ENCODE results near the gene CEP164. TPM values are rescaled to one million over a fixed set of nuclear protein-coding genes. Genes with fewer than 3 reads are reported as not detected.

The CEP164 gene
- total RNA-seq, 1 experiment from 2014 or later = 16.5 TPM

DNA sequence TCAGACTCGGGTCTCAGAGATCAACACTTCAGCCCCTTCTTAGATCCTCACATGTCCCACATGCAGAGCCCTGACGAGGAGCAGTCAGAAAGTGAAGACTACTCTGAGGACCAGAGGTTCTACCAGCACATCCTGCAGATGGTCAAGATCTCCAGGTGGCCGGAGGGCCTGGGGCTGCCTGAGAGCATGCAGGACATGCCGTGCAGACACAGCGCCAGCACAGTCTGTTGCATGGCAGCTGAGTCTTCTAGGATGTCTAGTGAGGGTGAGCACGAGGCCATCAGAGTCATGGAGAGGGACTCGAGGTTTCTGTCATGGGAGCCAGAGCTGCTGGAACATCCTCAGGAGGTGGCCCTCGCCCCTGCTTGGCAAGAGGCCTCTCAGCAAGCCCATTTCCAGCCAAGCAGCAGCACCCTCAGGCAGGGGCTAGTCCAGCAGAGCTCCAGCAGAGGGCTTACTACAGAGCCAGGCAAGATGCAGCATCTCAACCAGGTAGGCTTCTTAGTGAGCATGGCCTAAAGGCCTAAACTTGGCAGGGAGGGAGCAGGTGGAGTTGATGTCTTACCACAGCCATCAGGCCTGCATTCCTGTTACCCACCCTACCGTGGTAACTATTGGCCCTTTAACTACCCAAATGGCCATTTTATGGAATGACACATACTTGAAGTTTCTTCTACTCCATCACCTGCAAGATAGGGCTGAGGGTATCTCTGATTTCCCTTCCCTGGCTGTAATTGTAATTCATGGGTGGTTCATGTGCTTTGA lies 28.7 kb downstream of the CEP164 start:
- no peak for DNase-seq (ENCODE audit: low spot score)

DNA sequence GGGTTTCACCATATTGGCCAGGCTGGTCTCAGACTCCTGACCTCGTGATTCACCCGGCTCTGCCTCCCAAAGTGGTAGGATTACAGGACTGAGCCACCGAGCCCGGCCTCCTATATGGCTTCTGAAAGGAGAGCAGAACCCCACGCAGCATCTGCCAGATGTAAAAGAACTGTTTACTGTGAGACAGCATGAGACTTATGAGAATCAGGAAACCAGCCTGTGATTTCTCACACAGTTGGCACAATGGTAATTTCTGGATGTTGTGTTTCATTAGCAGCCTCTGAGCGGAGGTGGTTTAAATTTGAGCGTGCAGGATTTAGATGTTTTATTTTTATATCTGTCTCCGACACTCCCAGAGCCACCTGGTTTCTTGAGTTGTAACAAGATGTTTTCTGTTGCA lies 33.8 kb downstream of the CEP164 start:
- DNase-seq (ENCODE audit: low spot score) = no peak

DNA sequence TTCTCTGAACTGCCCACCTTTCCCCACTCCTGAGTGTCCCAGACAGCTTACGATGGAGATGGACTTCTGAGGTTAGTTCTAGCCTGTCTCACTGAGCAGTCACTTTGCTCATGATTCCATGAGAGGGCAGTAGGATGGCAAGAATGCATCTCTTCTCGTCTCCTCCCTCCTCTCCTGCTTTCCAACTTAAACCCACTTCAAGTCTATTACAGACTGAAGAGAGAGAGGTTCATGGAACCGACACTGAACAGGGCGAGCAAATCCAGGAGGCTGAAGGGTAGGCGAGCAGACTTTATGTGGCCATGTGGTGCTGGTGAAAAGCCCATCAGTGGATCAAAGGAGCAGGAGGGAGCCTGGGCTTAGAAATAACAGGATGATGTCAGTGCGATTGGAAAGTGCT lies 38.6 kb downstream of the CEP164 start:
- DNase-seq (ENCODE audit: low spot score) = no peak

DNA sequence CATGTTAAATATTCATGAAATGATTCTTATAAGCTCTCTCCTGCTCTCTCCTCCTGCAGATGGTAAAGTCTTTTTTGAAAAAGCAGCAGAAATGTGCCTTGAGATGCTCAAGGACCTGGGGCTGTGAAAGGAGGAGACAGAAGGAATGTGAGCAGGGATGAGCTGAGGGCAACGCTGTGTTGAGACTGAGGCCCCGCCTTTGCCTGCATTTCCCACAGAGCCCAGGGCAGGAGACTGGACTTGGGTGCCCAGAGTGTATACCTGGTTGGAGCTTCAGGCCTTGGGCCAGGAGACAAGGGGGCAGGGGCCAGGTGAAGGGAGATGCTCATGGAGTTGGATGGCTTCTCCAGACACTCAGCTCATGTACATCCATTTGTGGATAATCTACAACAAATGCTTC lies 39.2 kb downstream of the CEP164 start:
- no peak for DNase-seq (ENCODE audit: low spot score)

DNA sequence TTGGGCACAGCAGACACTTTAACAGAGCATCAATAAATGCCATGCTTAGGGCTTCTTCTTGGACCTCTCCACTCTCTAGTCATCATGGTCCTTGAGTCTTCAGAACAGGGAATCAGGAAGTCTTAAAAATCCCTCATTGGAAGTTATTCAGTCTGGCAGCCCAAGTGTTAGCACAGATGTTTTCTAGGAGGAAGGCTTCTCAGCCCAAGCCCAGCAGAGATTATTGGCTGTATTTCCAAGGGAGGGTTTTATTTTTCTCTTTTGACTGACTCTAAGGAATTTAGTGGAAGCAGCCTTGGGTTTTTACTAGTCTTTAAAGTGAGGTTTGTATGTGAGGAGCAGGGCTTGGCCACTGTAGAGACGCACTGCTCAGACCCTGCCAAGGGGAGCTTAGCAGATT lies 41.9 kb downstream of the CEP164 start:
- no peak for DNase-seq (ENCODE audit: low spot score)

DNA sequence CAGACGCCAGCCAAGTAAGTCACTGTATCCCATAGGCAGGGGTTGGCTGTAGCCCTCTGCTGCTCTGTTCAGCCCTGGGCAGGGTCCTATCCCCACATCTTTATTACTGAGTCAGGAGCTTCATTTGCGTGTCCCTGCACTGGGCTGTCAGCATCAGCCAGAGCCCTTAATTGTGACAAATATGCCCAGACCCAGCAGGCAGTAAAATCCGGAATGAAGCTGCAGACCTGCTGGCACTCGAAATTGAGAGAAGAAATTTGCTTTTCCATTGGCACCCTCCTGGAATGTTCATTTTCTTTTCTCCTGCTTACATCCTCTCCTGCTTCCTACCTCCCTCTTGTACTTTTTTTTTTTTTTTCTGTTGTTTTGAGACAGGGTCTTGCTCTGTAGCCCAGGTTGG lies 43.8 kb downstream of the CEP164 start:
- no peak for DNase-seq (ENCODE audit: low spot score)

DNA sequence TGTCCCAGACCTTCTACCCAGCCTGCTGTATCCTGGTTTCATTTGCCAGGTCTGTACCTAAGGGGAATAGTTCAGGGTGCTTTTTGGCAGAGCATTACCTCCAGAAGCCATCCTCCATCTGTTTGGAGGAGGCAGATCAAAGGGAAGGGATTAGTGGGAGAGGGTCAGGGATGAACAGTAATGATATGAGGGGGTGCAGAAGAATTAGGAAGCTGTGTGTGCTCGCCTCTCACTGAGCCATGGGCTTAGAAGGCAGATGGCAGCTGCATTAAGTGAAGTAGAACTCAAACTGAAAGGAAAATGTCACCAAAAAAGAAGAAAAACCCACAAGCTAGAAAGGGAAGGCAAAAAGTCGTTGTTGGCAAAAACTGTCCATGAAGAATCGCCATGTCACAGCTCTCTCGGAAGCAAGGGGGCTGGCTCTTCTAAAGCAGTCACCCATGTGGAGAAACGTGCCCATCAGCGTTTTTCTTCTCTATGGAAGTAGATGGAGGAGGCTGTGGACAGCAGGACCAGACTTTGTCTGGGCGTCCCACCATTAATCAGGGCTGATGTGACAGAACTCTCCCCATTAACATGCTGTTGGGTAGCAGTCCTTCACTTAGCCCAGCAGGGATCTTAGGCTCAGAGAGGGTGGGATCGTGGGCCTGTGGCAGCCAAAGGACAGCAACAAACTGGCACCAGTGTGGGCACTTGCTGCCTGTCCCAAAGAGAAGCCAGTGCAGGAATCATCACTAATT lies 46.8 kb downstream of the CEP164 start:
- DNase-seq (ENCODE audit: low spot score) = no peak

DNA sequence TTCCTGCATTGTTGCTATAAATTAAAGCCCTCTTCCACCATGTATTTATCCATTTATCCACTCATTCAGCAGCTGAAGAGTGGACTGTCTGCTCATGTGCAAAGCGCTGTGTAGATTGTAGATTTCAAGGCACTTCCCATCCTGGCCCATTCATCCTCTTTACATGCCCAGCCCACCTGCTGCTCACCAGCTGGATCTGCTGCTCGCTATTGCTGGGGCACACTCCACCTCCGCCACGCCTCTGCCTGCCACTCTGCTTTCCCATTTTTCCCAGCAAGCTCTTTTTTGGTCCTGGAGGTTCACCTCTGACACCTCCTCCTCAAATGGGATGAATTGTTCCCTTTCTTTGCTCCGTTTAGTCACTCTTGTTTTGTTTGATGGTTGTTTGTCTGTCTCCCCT lies 48.3 kb downstream of the CEP164 start:
- no peak for DNase-seq (ENCODE audit: low spot score)

DNA sequence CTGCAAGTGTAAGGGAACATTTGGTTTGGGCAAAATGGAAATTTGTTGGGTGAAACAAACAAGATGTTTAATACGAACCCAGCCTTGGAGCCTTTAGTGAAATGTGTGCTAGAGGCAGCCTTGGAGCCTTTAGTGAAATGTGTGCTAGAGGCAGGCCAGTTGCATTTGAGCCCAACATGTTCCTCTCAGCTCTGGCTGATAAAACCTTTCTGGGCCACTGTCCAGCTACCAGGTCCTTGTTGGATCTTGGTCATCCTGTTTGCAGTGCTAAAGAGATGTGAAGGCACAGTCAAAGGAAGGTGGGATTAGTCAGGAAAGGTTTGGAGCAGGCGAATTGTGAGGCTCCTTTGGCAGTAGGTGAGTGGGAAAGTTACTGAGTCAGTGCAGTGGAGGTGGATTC lies 48.9 kb downstream of the CEP164 start:
- DNase-seq (ENCODE audit: low spot score) = no peak

DNA sequence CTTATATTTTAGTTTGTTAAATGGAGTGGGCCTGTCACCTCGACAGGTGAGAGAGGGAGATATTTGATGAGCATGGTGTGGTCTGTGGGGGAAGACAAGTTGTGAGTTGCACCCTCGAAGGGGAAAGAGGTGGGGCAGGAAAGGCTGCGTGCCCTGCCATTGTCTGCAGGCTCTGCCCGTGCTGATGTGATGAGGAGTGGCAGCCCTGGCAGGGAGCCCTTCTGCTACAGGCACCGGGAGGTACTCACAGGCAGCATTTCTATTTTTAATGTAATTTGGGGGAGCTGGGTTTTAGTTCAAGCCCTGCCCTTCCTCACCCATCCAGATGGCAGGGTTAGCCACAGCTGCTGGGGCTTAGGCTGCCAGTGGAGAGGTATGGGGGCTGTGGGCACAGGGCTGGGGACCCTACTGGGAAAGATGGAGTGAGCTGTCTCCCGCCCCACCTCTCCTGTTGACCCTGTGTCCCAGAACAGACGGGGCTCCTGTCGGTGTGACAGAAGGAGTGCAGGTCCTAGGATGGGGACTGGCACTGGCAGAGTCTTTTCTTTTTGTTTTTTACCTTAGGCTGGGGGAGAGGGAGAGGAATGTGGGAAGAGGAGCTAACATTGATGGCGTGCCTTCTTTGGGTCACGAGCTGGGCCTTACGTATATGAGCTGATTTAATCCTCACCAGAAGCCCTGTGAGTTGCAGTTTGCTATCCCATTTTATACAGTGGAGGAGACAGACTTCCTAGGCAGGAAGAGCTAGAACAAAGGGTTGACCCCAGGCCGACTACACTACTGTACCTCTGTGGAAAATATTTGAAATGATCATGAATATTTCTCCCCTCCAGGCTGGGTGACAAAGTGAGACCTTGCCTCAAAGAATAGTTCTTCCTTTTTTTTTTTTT lies 51.6 kb downstream of the CEP164 start:
- DNase-seq (ENCODE audit: low spot score) = no peak

DNA sequence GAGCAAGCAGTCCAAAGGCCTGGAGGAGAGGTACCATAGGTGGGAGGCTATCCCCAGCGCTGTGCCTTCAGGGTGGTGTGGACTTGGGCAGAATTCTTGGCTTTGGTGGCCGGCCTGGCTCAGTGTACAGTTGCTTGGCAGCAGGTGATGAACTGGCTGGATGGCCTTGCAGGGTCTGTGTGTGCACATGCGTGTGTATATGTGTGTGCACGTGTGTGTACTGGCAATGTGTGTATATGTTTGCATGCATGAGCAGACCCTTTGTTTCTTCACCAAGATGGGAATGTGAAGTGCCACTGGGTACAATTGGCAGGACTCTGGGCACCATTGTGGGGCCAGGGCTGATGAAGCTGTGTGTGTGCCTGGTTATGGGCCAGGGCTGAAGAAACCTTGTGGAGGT lies 53.0 kb downstream of the CEP164 start:
- no peak for DNase-seq (ENCODE audit: low spot score)

DNA sequence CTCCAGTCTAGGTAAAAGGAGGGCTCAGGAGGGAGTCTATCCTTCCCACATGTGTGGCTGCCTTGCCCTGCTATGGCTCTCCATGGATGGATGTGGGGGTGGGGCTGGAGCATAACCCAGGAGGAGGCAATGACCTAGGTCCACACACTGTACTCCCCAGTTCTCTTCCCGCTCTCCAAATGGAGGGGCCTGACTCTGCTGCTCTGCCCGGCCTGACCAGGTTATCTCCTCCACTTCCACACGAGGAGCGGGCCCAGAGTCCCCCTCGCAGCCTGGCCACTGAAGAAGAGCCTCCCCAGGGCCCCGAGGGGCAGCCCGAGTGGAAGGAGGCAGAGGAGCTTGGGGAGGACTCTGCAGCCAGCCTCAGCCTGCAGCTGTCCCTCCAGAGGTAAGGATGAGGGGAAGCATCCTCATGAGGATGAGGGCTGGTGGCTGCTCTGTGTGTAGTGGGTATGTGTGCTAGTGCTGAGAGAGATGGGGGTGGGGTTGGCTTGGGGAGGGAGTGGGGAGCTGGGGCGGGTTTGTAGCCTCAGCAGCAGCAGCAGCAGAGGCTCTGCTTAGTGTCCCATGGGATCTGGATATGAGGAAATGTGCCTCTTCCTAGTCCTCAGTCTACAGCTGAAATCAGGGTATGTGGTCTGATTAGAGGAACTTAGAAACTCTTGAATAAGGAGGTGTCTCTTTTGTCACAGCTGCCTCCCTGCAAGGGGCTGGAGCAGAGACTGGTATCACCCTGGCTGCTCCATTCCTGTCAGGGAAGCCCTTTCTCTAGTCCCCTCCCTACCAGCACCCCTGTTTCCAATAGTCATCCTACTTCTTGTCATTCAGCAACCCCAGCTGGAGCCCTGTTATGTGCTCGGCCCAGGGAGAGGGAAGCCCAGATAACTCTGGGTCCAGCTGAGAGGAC lies 54.1 kb downstream of the CEP164 start:
- DNase-seq (ENCODE audit: low spot score) = no peak

DNA sequence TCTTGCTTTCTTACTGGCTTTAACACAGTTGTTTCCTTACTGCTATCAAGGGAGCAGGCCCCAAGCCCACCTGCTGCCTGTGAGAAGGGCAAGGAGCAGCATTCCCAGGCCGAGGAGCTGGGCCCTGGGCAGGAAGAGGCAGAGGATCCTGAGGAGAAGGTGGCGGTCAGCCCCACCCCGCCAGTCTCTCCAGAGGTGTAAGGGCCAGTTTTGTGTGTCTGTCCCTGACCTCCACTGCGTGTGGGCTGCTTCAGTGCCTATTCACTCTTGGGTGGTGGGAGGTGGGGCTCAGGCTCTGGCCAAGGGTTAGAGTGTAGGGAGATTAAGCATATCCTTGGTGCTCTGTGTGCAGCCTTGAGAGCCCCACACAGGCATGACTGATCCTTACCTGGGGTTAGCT lies 55.1 kb downstream of the CEP164 start:
- DNase-seq (ENCODE audit: low spot score) = no peak

DNA sequence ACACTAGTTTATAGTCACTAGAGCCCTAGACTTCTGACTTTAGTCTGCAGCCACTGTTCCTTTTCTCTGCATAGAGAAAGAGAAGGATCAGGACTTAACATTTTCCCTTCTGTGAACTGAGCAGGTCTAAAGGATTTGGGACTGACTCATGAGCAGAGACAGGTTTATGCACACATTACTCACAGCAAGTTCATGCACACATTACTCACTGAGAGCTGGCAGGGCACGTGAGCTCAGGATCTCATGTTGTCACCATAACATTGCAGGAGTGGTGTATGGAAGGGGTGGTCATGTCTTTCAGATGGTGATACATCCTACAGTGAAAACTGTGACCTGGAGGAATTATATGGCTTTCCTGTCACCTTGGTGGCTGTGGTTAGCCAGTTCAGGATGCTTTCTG lies 56.4 kb downstream of the CEP164 start:
- peak; percentile 20 for DNase-seq (ENCODE audit: low spot score)

DNA sequence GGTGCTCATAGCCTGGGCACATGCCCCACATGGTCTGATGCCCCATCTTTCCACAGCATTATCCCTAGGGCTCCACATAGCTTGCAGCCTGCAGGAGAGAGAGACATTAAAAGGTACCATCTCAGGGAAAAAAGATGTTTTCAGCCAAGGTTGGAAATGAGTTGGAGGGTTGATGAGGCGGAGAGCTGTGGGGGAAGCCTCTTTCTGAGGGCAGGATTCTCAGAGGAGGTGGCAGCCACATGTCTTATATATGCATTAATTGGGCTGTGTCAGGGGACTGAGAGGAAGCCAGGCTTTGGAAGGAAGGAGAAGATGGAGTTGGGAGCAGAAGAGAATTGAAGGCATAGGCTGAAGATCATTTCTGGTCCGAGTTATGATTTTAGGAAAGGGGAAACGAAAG lies 57.8 kb downstream of the CEP164 start:
- DNase-seq (ENCODE audit: low spot score) = no peak

DNA sequence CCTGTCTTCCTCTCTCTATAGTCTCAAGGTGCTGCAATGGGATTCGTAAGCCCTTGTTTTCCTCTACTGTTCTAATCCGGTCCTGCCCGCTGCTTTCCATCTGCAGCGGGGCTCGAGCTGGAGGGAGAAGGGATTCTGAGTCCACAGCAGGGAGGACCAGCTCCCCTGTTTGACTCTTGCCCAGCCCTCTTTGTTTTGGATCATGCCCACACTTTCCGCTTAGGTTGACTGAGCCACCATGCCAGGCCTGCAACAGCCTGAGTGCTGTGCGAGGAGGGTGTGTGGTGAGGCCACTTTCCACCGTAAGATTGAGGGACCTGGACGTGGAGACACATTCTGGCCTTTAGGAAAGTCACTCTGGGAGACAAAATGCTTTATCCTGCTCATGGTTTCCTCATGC lies 58.3 kb downstream of the CEP164 start:
- DNase-seq (ENCODE audit: low spot score) = no peak

DNA sequence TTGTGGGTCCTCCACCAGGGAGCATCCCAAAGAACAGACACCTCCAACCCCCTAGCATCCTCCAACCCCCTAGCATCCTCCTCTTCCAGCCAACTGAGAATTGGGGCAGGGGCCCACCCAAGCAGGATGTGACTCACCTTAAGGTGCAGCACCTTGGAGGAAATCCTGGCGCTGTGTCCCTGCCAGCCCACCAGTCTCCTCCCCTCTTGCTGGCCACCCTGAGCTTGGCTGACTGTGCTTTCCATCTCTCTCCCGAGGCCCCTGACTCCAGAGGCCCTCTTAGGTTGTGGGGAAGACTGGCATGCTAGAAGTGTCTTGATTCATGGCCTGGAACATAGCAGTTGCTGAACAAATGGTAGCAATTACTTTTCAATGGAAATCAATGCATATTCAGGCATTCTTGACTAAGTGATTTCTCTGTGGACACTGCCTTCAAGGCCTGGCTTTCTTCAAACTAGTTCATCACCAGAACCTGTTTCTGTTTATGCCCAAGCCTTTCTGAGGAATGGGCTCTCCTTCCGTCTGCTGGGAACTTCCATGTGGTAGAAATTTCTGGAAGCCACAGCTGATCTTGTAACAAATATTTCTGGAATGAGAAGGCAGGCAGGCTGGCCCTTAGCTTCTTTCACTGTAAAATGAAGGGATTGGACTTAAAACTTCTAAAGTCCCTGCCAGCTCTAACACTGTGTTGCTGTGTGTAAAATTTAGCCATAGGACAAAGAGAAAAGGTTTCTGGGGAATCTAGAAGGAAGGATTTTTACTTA lies 60.5 kb downstream of the CEP164 start:
- DNase-seq (ENCODE audit: low spot score) = no peak

DNA sequence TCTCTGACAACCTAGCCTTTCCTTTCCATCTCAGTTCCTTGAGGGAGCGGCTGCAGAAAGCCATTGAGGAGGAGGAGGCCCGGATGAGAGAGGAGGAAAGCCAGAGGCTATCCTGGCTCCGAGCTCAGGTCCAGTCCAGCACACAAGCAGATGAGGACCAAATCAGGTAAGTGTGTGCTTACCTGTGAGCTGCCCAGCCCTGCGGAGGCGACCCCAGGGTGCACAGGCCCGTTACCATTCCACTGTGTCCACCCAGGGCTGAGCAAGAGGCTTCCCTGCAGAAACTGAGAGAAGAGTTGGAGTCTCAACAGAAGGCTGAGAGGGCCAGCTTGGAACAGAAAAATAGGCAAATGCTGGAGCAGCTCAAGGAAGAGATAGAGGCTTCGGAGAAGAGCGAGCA lies 63.1 kb downstream of the CEP164 start:
- no peak for DNase-seq (ENCODE audit: low spot score)

DNA sequence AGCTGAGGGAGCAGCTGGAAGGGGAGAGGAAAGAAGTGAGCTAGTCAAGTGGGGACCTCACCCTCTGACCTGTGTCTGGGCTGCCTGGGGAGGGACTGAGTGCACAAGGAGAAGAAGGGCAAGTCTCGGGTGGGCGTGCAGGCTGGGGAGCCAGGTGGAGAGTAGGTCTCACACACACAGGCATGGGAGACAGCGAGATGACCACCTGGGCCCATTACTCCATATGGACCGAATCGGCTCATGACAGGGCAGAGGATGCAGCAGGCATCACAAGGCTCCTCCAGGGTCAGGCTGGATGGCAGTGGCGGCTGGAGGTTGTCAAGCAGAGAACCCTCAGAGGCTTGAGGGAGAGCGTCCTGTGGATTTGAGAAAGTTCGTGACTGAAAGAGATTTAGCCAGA lies 63.5 kb downstream of the CEP164 start:
- no peak for DNase-seq (ENCODE audit: low spot score)

DNA sequence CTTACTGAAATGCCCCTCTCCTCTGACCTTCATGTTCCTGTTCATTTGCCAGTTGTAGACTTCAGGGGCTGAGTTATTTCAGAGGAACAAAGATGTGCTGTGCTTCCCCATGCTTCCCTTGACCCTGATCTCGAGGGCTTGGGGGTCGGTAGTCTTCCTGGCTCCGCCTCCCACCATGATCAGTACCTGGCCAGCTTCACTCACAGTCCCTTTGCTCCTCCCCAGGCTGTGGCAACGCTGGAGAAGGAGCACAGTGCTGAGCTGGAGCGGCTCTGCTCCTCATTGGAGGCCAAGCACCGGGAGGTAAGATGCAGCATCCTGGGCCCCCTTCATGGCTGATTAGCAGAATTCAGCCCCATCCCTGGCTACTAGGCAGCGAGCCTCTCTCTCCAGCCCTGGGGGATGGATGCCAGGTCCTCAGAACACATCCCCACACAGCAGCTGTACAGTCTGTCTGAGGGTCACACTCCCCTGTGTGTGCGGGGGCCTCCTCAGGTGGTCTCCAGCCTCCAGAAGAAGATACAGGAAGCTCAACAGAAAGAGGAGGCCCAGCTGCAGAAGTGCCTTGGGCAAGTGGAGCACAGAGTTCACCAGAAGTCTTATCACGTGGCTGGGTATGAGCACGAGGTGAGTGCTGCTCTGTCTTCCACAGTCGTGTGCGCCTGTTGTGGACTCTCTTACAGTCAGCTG lies 64.5 kb downstream of the CEP164 start:
- DNase-seq (ENCODE audit: low spot score) = no peak

All from H4 (cell line).